ENCODE results near the gene SAP30BP. TPM values are rescaled to one million over a fixed set of nuclear protein-coding genes. Genes with fewer than 3 reads are reported as not detected.

SAP30BP gene
- total RNA-seq, 1 experiment from 2014 or later: 96.4 TPM

DNA sequence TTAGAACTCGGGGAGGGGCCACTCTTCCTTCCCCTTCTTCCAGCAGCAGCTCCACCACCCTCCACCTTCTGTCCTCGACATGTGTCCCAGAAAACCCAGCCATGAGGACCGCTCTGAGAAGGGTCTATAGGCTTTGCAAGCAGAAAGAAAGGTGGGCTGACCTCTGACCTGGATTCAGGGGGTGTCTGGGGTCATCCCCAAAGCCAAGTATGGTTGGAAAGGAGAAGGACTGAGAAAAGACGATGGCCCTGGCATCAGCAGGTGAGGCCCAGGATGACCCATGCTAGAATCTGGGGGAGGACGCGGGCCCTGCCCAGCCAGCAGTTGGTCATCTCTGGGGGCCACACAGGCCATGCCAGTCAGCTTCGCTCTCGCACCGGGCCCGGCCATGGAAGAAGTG lies 40.0 kb upstream of the SAP30BP start:
- no peak for DNase-seq
- intact Hi-C loops (cut with micrococcal nuclease; ENCODE audit: unreplicated experiment): no loop called here
- H3K4me1 Mint-ChIP-seq (ENCODE audit: low read depth, unreplicated experiment): peaks cover 11% of the 10 kb centered on the region
- no peak overlapping the region for H3K4me3 Mint-ChIP-seq (ENCODE audit: low read depth, unreplicated experiment)
- CTCF ChIA-PET: interaction anchor here (0.6 kb wide), 1 partner anchor 15 kb away, joined by 3 read pairs; no protein-coding TSS in a partner anchor
- H3K27ac Mint-ChIP-seq (ENCODE audit: unreplicated experiment): no peak overlapping the region
- H3K36me3 Mint-ChIP-seq (ENCODE audit: insufficient read depth, unreplicated experiment): peaks cover 45% of the 10 kb centered on the region
- BruUV-seq (replicated peaks): no TSS peak
- TF ChIP-seq, protein P1, sequence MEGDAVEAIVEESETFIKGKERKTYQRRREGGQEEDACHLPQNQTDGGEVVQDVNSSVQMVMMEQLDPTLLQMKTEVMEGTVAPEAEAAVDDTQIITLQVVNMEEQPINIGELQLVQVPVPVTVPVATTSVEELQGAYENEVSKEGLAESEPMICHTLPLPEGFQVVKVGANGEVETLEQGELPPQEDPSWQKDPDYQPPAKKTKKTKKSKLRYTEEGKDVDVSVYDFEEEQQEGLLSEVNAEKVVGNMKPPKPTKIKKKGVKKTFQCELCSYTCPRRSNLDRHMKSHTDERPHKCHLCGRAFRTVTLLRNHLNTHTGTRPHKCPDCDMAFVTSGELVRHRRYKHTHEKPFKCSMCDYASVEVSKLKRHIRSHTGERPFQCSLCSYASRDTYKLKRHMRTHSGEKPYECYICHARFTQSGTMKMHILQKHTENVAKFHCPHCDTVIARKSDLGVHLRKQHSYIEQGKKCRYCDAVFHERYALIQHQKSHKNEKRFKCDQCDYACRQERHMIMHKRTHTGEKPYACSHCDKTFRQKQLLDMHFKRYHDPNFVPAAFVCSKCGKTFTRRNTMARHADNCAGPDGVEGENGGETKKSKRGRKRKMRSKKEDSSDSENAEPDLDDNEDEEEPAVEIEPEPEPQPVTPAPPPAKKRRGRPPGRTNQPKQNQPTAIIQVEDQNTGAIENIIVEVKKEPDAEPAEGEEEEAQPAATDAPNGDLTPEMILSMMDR (IDR thresholded peaks at IDR 0.05; ENCODE audit: unreplicated experiment): no peak
- H3K9me3 Mint-ChIP-seq (ENCODE audit: low read depth, unreplicated experiment): no peaks in the 10 kb centered on the region
- no peaks in the 10 kb centered on the region for H3K27me3 Mint-ChIP-seq (ENCODE audit: unreplicated experiment)

DNA sequence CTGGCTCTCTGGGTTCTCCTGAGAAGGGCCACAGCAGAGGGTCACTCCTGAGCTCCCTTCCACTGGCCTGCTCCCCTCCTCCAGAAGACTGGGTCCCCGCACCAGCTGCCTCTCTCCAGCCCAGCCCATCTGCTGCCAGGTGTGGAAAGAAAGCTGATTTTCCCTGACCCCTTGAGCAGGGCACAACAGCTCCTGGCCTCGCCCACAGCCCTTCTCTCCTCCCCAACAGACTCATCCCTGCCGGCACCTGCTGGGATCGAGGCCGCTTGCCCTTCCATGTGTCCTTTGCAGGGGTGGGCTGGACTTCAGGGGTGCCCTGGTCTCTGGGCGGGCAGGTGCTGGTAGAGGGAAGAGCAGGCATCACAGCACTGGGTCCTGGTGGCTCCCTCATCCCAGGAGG lies 38.7 kb upstream of the SAP30BP start:
- DNase-seq: no peak
- BruUV-seq (replicated peaks): no TSS peak
- CTCF ChIA-PET: interaction anchor here (0.8 kb wide), 1 partner anchor 27 kb away, joined by 3 read pairs; no protein-coding TSS in a partner anchor
- Mint-ChIP-seq H3K27me3 (ENCODE audit: unreplicated experiment) (no peaks in the 10 kb centered on the region), H3K9me3 (ENCODE audit: low read depth, unreplicated experiment) (no peaks in the 10 kb centered on the region), H3K4me3 (ENCODE audit: low read depth, unreplicated experiment) (no peak overlapping the region), H3K4me1 (ENCODE audit: low read depth, unreplicated experiment) (peaks cover 5% of the 10 kb centered on the region), H3K36me3 (ENCODE audit: insufficient read depth, unreplicated experiment) (peaks cover 37% of the 10 kb centered on the region), H3K27ac (ENCODE audit: unreplicated experiment) (no peak overlapping the region)
- intact Hi-C loops (cut with micrococcal nuclease; ENCODE audit: unreplicated experiment): no loop called here
- TF ChIP-seq, protein P1 (IDR thresholded peaks at IDR 0.05; ENCODE audit: unreplicated experiment): no peak

DNA sequence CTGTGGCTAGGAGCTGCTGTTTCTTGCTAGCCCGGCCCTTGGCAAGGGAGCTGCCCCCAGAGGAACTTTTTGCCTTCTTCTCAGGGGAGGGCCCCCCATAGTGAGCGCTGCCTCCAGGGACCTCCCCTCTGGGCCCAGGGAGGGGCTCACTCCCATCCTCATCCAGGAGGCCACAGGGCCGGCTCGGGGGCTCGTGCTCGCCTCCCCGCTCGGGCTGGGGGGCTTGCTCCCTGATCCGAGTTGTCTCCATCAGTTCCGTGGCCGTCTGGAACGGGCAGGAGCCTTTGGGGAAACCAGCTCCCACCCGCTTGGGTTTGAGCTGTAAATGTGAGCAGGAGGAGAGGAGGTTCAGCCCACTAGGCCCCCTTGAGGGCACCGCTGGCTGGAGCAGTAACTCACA lies 38.0 kb upstream of the SAP30BP start:
- H3K9me3 Mint-ChIP-seq (ENCODE audit: low read depth, unreplicated experiment): no peaks in the 10 kb centered on the region
- BruUV-seq (replicated peaks): no TSS peak
- no peak overlapping the region for H3K27ac Mint-ChIP-seq (ENCODE audit: unreplicated experiment)
- no peak overlapping the region for H3K4me3 Mint-ChIP-seq (ENCODE audit: low read depth, unreplicated experiment)
- intact Hi-C loops (cut with micrococcal nuclease; ENCODE audit: unreplicated experiment): no loop called here
- TF ChIP-seq, protein P1 (IDR thresholded peaks at IDR 0.05; ENCODE audit: unreplicated experiment): no peak
- no peaks in the 10 kb centered on the region for H3K27me3 Mint-ChIP-seq (ENCODE audit: unreplicated experiment)
- peaks cover 37% of the 10 kb centered on the region for H3K36me3 Mint-ChIP-seq (ENCODE audit: insufficient read depth, unreplicated experiment)
- DNase-seq: no peak
- H3K4me1 Mint-ChIP-seq (ENCODE audit: low read depth, unreplicated experiment): peaks cover 12% of the 10 kb centered on the region
- CTCF ChIA-PET: interaction anchor here (0.9 to 1.7 kb wide), 4 partner anchors 8 to 28 kb away, joined by 3 to 5 read pairs (median 3); no protein-coding TSS in a partner anchor

DNA sequence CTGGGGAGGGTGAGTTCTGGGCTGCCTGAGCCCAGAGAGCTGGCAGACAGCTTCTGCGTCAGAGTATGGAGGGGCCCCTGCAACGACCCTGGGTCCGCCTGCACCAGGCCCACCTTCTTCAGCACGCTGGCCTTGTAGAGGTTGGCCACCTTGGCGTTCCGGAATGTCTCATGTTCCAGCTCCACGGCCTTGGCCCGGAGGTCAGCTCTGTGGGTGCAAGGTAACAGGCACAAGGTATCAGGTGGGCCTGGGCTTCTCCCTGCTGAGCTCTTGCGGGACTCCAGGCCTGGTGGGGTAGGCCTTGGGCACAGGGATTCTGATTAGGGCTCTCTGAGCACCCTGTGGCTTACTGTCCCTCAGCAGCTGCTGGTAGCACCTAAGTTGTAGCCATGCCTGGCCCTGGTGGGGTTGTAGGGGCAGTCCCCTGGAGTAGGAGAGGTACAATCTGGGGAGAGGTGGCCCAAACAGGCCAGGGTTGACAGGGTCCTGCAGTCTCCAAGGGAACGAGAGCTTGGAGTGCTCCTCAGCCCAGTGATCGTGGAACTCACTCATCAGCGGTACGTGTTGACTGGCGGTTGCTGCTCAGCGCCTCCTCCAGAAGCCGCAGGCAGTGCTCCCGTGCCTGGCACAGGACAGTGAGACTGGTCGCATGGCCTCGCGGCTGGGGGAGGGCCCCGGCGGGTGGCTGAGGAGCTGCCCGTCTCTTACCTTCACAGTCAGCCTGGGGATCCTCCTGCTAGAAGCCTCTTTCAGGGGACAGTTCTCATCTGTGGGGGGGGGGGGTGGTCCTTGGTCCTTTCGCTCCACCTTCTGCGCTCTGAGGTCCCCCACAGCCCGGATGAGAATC lies 36.8 kb upstream of the SAP30BP start:
- intact Hi-C loops (cut with micrococcal nuclease; ENCODE audit: unreplicated experiment): no loop called here
- Mint-ChIP-seq H3K27ac (ENCODE audit: unreplicated experiment) (no peak overlapping the region), H3K27me3 (ENCODE audit: unreplicated experiment) (no peaks in the 10 kb centered on the region), H3K9me3 (ENCODE audit: low read depth, unreplicated experiment) (no peaks in the 10 kb centered on the region), H3K36me3 (ENCODE audit: insufficient read depth, unreplicated experiment) (peaks cover 32% of the 10 kb centered on the region), H3K4me3 (ENCODE audit: low read depth, unreplicated experiment) (no peak overlapping the region), H3K4me1 (ENCODE audit: low read depth, unreplicated experiment) (peaks cover 14% of the 10 kb centered on the region)
- BruUV-seq (replicated peaks): no TSS peak
- TF ChIP-seq, protein P1 (IDR thresholded peaks at IDR 0.05; ENCODE audit: unreplicated experiment): no peak
- CTCF ChIA-PET: interaction anchor here (0.9 to 1.7 kb wide), 4 partner anchors 9 to 29 kb away, joined by 3 to 5 read pairs (median 3); no protein-coding TSS in a partner anchor
- no peak for DNase-seq

All from Calu3 (cell line).